ENCODE data around the gene ONECUT3.

GRCh38 chr19:1748115-1748872 lies 5.0 kb upstream of the ONECUT3 start:
- TF ChIP-seq CTCF (IDR thresholded peaks at IDR 0.05) (no peak), POLR2AphosphoS5 (IDR thresholded peaks at IDR 0.05) (no peak), POLR2A (IDR thresholded peaks at IDR 0.05) (no peak)
